Measurements from ENCODE around the gene GPBAR1. TPM values are rescaled to one million over a fixed set of nuclear protein-coding genes. Genes with fewer than 3 reads are reported as not detected.

The GPBAR1 gene
- polyA plus RNA-seq, 1 of the 3 experiments (the other 2 are of a cell fraction) = 0.13 TPM

- Histone ChIP-seq H3K9me2 (no peaks in the 10 kb centered on the region), H3K27me3 (ENCODE audit: insufficient read depth) (no peaks in the 10 kb centered on the region), H2AFZ (ENCODE audit: low read depth) (no peak overlapping the region), H3K27ac (ENCODE audit: low read depth in 2 of 2, low read length in 1 of 2) (no peak overlapping the region; a peak in 1 of 4 replicates), H3K79me2 (ENCODE audit: insufficient read depth) (no peaks in the 10 kb centered on the region), H3K36me3 (replicated peaks in 1 of 2; ENCODE audit: control insufficient read depth in 1 of 2, insufficient read depth in 2 of 2, low read length in 1 of 2) (peaks cover 28 to 42% of the 10 kb centered on the region in 2 experiments), H3K4me2 (no peak overlapping the region), H3K4me1 (ENCODE audit: control insufficient read depth in 1 of 2, insufficient read depth in 2 of 2, low read depth in 1 of 2, low read length in 1 of 2) (peaks cover 11 to 34% of the 10 kb centered on the region in 2 experiments), H4K20me1 (ENCODE audit: insufficient read depth) (no peaks in the 10 kb centered on the region), H3K9ac (no peak overlapping the region), H3F3A (replicated peaks; ENCODE audit: insufficient read depth) (peaks cover 62% of the 10 kb centered on the region), H3K9me3 (no peaks in the 10 kb centered on the region), H3K4me3 (ENCODE audit: low read depth in 2 of 2, low read length in 1 of 2) (no peak overlapping the region)
- ChIA-PET CTCF (interaction anchor here (0.6 to 4.2 kb wide), 6 partner anchors 12 to 239 kb away, joined by 3 to 34 read pairs (median 4); no protein-coding TSS in a partner anchor), POLR2A (no interaction called here)
- DNase-seq = no peak
- TF ChIP-seq RAD21 (IDR thresholded peaks at IDR 0.05; ENCODE audit: low read length) (no peak), RXRA (IDR thresholded peaks at IDR 0.05; ENCODE audit: borderline replicate concordance, low read depth) (no peak), TAF1 (IDR thresholded peaks at IDR 0.05; ENCODE audit: borderline replicate concordance, low read depth, low read length) (no peak), IRF3 (IDR thresholded peaks at IDR 0.05; ENCODE audit: low read depth, low read length) (no peak), USF2 (IDR thresholded peaks at IDR 0.05; ENCODE audit: borderline replicate concordance, low read depth, low read length) (no peak), GABPA (IDR thresholded peaks at IDR 0.05; ENCODE audit: low read depth) (no peak), MAX (IDR thresholded peaks at IDR 0.05; ENCODE audit: low read depth) (no peak), MEF2A (IDR thresholded peaks at IDR 0.05; ENCODE audit: borderline replicate concordance, low read depth) (no peak)
- TF ChIP-seq, protein P1, sequence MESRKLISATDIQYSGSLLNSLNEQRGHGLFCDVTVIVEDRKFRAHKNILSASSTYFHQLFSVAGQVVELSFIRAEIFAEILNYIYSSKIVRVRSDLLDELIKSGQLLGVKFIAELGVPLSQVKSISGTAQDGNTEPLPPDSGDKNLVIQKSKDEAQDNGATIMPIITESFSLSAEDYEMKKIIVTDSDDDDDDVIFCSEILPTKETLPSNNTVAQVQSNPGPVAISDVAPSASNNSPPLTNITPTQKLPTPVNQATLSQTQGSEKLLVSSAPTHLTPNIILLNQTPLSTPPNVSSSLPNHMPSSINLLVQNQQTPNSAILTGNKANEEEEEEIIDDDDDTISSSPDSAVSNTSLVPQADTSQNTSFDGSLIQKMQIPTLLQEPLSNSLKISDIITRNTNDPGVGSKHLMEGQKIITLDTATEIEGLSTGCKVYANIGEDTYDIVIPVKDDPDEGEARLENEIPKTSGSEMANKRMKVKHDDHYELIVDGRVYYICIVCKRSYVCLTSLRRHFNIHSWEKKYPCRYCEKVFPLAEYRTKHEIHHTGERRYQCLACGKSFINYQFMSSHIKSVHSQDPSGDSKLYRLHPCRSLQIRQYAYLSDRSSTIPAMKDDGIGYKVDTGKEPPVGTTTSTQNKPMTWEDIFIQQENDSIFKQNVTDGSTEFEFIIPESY (IDR thresholded peaks at IDR 0.05; ENCODE audit: borderline replicate concordance, low read depth) = no peak
- TF ChIP-seq, protein P2, sequence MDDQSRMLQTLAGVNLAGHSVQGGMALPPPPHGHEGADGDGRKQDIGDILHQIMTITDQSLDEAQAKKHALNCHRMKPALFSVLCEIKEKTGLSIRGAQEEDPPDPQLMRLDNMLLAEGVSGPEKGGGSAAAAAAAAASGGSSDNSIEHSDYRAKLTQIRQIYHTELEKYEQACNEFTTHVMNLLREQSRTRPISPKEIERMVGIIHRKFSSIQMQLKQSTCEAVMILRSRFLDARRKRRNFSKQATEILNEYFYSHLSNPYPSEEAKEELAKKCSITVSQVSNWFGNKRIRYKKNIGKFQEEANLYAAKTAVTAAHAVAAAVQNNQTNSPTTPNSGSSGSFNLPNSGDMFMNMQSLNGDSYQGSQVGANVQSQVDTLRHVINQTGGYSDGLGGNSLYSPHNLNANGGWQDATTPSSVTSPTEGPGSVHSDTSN (IDR thresholded peaks at IDR 0.05) = no peak
- WGBS (ENCODE audit: low lambda C conversion rate) = 95% methylated on average over 13 of the region's 13 CpGs
These were observed 4.0 kb upstream of the GPBAR1 start for GRCh38 chr2:218256612-218257350.

Measured in SK-N-SH (cell line).